H1 (cell line): ENCODE data around the gene RPS3A. TPM values are rescaled to one million over a fixed set of nuclear protein-coding genes. Genes with fewer than 3 reads are reported as not detected.

Experiments used
- CTCF ChIA-PET: fragments of 300-600 bp; sonication (Branson Sonifier 250); formaldehyde crosslinking; loops from one replicate; lab custom pipeline; 2021; ENCODE audit not compliant: partially characterized antibody; lab: Charles Lee
- POLR2A ChIA-PET: fragments of 300-600 bp; sonication (Branson Sonifier 250); formaldehyde crosslinking; loops from one replicate; lab custom pipeline; 2021; ENCODE audit warnings: inconsistent platforms; ENCODE audit not compliant: partially characterized antibody; lab: Charles Lee
- DNase-seq, 2 experiments: peaks; one replicate each; pipeline versions ENCODE4 v3.0.0 to v3.0.0-alpha.2; 2010 to 2022; ENCODE audit warnings: low spot score in 2 of 2, low read depth in 1 of 2, mixed read lengths in 1 of 2
- FAIRE-seq: peaks from 2 replicates; lab custom pipeline; 2011; peaks lifted over from hg19 to GRCh38; lab: Jason Lieb, UNC
- H2AFZ ChIP-seq: 2 replicates; pipeline ENCODE4 v1.8.1; 2012; ENCODE audit warnings: low read length, inconsistent platforms
- H2AK5ac ChIP-seq: 2 replicates; pipeline ENCODE4 v1.6.1; 2013; ENCODE audit warnings: low read depth, low read length
- H2BK120ac ChIP-seq: replicated peaks from 2 replicates; pipeline ENCODE3; 2013; ENCODE audit warnings: low read depth, low read length, inconsistent platforms
- H2BK12ac ChIP-seq: 2 replicates; pipeline ENCODE4 v1.6.1; 2013; ENCODE audit warnings: low read depth, low read length
- H2BK15ac ChIP-seq: 2 replicates; pipeline ENCODE4 v1.6.1; 2013; ENCODE audit warnings: low read length
- H2BK20ac ChIP-seq: 2 replicates; pipeline ENCODE4 v1.6.1; 2013; ENCODE audit warnings: low read length
- H2BK5ac ChIP-seq: 2 replicates; pipeline ENCODE4 v1.6.1; 2013; ENCODE audit warnings: low read depth, low read length
- H3K14ac ChIP-seq: 2 replicates; pipeline ENCODE4 v1.6.1; 2013; ENCODE audit warnings: inconsistent platforms; ENCODE audit not compliant: insufficient read length
- H3K18ac ChIP-seq: 2 replicates; pipeline ENCODE4 v1.6.1; 2013; ENCODE audit warnings: low read length; ENCODE audit errors: extremely low read depth
- H3K23ac ChIP-seq: 2 replicates; pipeline ENCODE4 v1.6.1; 2013; ENCODE audit warnings: inconsistent platforms; ENCODE audit not compliant: insufficient read length
- H3K23me2 ChIP-seq: 2 replicates; pipeline ENCODE4 v1.6.1; 2013; ENCODE audit warnings: low read depth, low read length
- H3K27ac ChIP-seq: 2 replicates; pipeline ENCODE4 v1.6.1; 2011; ENCODE audit warnings: low read depth, low read length, inconsistent platforms
- H3K27me3 ChIP-seq, 4 experiments: replicated peaks in 1 of 4; 1 replicate in 1 of 4; 2 replicates in 3 of 4; pipeline versions ENCODE4 v1.6.1 to v1.8.1; 2011 to 2013; ENCODE audit warnings: low read length in 3 of 4, mild to moderate bottlenecking in 3 of 4, inconsistent platforms in 2 of 4, mixed read lengths in 2 of 4, moderate library complexity in 1 of 4; ENCODE audit not compliant: control insufficient read depth in 3 of 4, insufficient read depth in 3 of 4; ENCODE audit errors: extremely low read depth in 1 of 4
- H3K36me3 ChIP-seq, 4 experiments: 2 replicates each; pipeline versions ENCODE4 v1.6.1 to v1.8.1; 2011 to 2013; ENCODE audit warnings: mild to moderate bottlenecking in 4 of 4, low read length in 3 of 4, moderate library complexity in 2 of 4, control low read depth in 1 of 4, inconsistent platforms in 1 of 4; ENCODE audit not compliant: insufficient read depth in 4 of 4, control insufficient read depth in 2 of 4
- H3K4ac ChIP-seq: replicated peaks from 2 replicates; pipeline ENCODE3; 2013; ENCODE audit warnings: low read length, low read depth, mixed read lengths, inconsistent platforms; ENCODE audit not compliant: insufficient read length
- H3K4me1 ChIP-seq, 4 experiments: replicated peaks in 1 of 4; 1 replicate in 1 of 4; 2 replicates in 3 of 4; pipeline versions ENCODE4 v1.6.1 to v1.8.1; 2011 to 2013; ENCODE audit warnings: low read length in 3 of 4, inconsistent platforms in 2 of 4, mixed read lengths in 1 of 4; ENCODE audit not compliant: insufficient read depth in 4 of 4, control insufficient read depth in 3 of 4
- H3K4me2 ChIP-seq, 2 experiments: 2 replicates each; pipeline versions ENCODE4 v1.6.1 to v1.8.1; 2011 to 2013; ENCODE audit warnings: low read depth in 2 of 2, low read length in 2 of 2, control low read depth in 1 of 2, inconsistent platforms in 1 of 2, mild to moderate bottlenecking in 1 of 2; ENCODE audit not compliant: insufficient read depth in 1 of 2
- H3K4me3 ChIP-seq, 4 experiments: fragments of 200-600, 300-600 bp in 1 of 4; sonication (generic), shearing (Covaris generic), sonication (Bioruptor Twin) in 1 of 4; 2 replicates each; pipeline versions ENCODE4 v1.5.1 to v1.8.1; 2011 to 2016; ENCODE audit warnings: low read length in 4 of 4, low read depth in 3 of 4, control low read depth in 2 of 4, inconsistent platforms in 2 of 4, mild to moderate bottlenecking in 2 of 4, mixed read lengths in 1 of 4, moderate library complexity in 1 of 4; ENCODE audit not compliant: insufficient read depth in 2 of 4; ENCODE audit errors: extremely low read depth in 1 of 4
- H3K56ac ChIP-seq: replicated peaks from 2 replicates; pipeline ENCODE3; 2013; ENCODE audit warnings: low read depth, mild to moderate bottlenecking, mixed read lengths, low read length, inconsistent platforms; ENCODE audit not compliant: insufficient read length
- H3K79me1 ChIP-seq: 2 replicates; pipeline ENCODE4 v1.6.1; 2013; ENCODE audit warnings: low read depth, low read length, control low read depth
- H3K79me2 ChIP-seq, 2 experiments: 2 replicates each; pipeline versions ENCODE4 v1.6.1 to v1.8.1; 2012 to 2013; ENCODE audit warnings: low read length in 2 of 2, mild to moderate bottlenecking in 2 of 2, inconsistent platforms in 1 of 2; ENCODE audit not compliant: insufficient read depth in 2 of 2, control insufficient read depth in 1 of 2
- H3K9ac ChIP-seq, 4 experiments: replicated peaks in 1 of 4; 1 replicate in 1 of 4; 2 replicates in 3 of 4; pipeline versions ENCODE4 v1.6.1 to v1.8.1; 2011 to 2013; ENCODE audit warnings: low read depth in 3 of 4, low read length in 3 of 4, control low read depth in 2 of 4, mild to moderate bottlenecking in 2 of 4, moderate library complexity in 2 of 4, inconsistent platforms in 1 of 4; ENCODE audit errors: extremely low read depth in 1 of 4
- H3K9me3 ChIP-seq, 2 experiments: 2 replicates each; pipeline versions ENCODE4 v1.6.1 to v1.8.1; 2012 to 2013; ENCODE audit warnings: mild to moderate bottlenecking in 2 of 2, moderate library complexity in 2 of 2, control low read depth in 1 of 2, inconsistent platforms in 1 of 2, low read depth in 1 of 2, low read length in 1 of 2, mixed read lengths in 1 of 2; ENCODE audit not compliant: insufficient read depth in 2 of 2
- H4K20me1 ChIP-seq, 2 experiments: replicated peaks in 1 of 2; 2 replicates each; pipeline versions ENCODE3 to v1.8.1; 2011 to 2013; ENCODE audit warnings: inconsistent platforms in 2 of 2, low read length in 2 of 2, mild to moderate bottlenecking in 1 of 2; ENCODE audit not compliant: insufficient read depth in 2 of 2, control insufficient read depth in 1 of 2
- H4K5ac ChIP-seq: 2 replicates; pipeline ENCODE4 v1.6.1; 2013; ENCODE audit warnings: low read length, low read depth, mixed read lengths, inconsistent platforms; ENCODE audit not compliant: insufficient read length
- H4K8ac ChIP-seq: 2 replicates; pipeline ENCODE4 v1.8.0; 2013; ENCODE audit warnings: mild to moderate bottlenecking, moderate library complexity, low read length, inconsistent platforms; ENCODE audit not compliant: insufficient read depth; ENCODE audit errors: extremely low read depth
- H4K91ac ChIP-seq: replicated peaks from 2 replicates; pipeline ENCODE3; 2013; ENCODE audit warnings: low read length, mixed read lengths, inconsistent platforms; ENCODE audit not compliant: insufficient read length
- BCL11A ChIP-seq, 2 experiments: IDR thresholded peaks; one replicate each; pipeline ENCODE4 v1.6.1; 2011; ENCODE audit warnings: low read depth in 2 of 2, low read length in 2 of 2, mild to moderate bottlenecking in 2 of 2
- JUND ChIP-seq: IDR thresholded peaks from 2 replicates; pipeline ENCODE4 v1.6.1; 2011; ENCODE audit warnings: mild to moderate bottlenecking, improper control_type of control experiment, low read length
- RFX5 ChIP-seq: IDR thresholded peaks from 2 replicates; pipeline ENCODE4 v1.6.1; 2011; ENCODE audit warnings: low read depth, low read length, improper control_type of control experiment, borderline replicate concordance
- SIX5 ChIP-seq: IDR thresholded peaks from 2 replicates; pipeline ENCODE4 v1.6.1; 2011; ENCODE audit warnings: mild to moderate bottlenecking, low read depth, low read length
- SP2 ChIP-seq: IDR thresholded peaks from 2 replicates; pipeline ENCODE4 v1.6.1; 2012; ENCODE audit warnings: mild to moderate bottlenecking, low read length, inconsistent platforms
- WGBS, 2 experiments: shearing (Covaris generic) in 1 of 2; methylation state at CpG; one replicate each; pipeline versions ENCODE4 v1.1.6 to v1.1.7; 2013 to 2015; ENCODE audit warnings: low lambda C conversion rate in 2 of 2, mixed read lengths in 2 of 2, inconsistent platforms in 1 of 2, low coverage in 1 of 2, missing lambda C conversion rate in 1 of 2; ENCODE audit not compliant: insufficient replicate concordance in 2 of 2, insufficient coverage in 1 of 2, insufficient read length in 1 of 2; ENCODE audit errors: extremely low coverage in 1 of 2, missing lambda C conversion rate in 1 of 2; 5-methylcytosine and 5-hydroxymethylcytosine counted together
- polyA plus RNA-seq, 7 experiments: library from polyadenylated mRNA; depleted of rRNA in 3 of 7; stranded (reverse) in 5 of 7; unstranded in 2 of 7; fragments of >200 nt in 5 of 7; fragments of 200-250 nt in 2 of 7; gene quantifications; 1 replicate in 5 of 7; 2 replicates in 1 of 7; 4 replicates in 1 of 7; pipeline versions ENCODE4 v1.2.1 to v1.2.3, GENCODE V29; 2011 to 2013; ENCODE audit warnings: missing spikeins in 2 of 7, mixed read lengths in 2 of 7
- total RNA-seq: library from RNA; stranded (reverse); fragmentation: NEBNext Ultra II Directional; extraction: Animal tissue kit (Norgen Biotek cat#: 25700); gene quantifications from 2 replicates; pipeline ENCODE4 v1.2.1, GENCODE V29; 2021

RPS3A gene
- total and polyA plus RNA-seq, 2 of the 8 experiments (the other 6 are each of a cell fraction or from before 2014, with no cell fraction given), result 2,162 to 2,822 TPM

DNA sequence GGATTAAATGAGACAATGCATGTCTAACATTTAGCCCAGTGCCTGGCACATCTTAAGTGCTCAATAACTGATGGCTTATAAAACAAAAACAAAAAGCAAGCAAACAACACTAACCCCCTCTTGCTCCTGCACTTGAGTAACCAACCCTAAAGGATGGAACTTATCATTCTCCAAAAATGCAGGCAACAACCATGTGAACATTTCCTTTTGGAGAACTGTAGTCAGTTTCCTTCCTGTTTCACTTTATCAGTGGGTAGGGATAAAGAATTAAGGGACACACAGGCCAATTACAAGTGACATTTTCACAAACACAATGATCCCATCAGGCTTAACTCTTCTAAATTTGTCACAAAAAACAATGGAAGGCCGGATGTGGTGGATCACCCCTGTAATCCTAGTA lies 30.4 kb downstream of the RPS3A start:
- Histone ChIP-seq H3K14ac (no peak overlapping the region), H3K9me3 (no peaks in the 10 kb centered on the region), H3K27ac (no peak overlapping the region), H2AFZ (no peak overlapping the region), H2BK120ac (no peak overlapping the region), H2BK12ac (no peak overlapping the region), H2BK20ac (no peak overlapping the region), H3K79me1 (no peaks in the 10 kb centered on the region), H3K4me3 (no peak overlapping the region), H3K4ac (no peak overlapping the region), H4K5ac (no peak overlapping the region), H3K36me3 (peaks cover 3 to 24% (median 12%) of the 10 kb centered on the region in 4 experiments; a peak in 5 of 8 replicates), H3K23ac (no peak overlapping the region), H3K4me2 (no peak overlapping the region), H4K20me1 (no peaks in the 10 kb centered on the region), H2BK15ac (no peak overlapping the region), H3K56ac (no peak overlapping the region), H3K27me3 (no peaks in the 10 kb centered on the region), H3K18ac (no peak overlapping the region), H3K9ac (no peak overlapping the region), H3K23me2 (no peaks in the 10 kb centered on the region), H3K79me2 (no peaks in the 10 kb centered on the region), H2BK5ac (no peak overlapping the region), H4K91ac (no peak overlapping the region), H3K4me1 (no peaks in the 10 kb centered on the region), H4K8ac (no peak overlapping the region), H2AK5ac (no peak overlapping the region)
- DNase-seq, result no peak
- 100% methylated on average over 1 of the region's 1 CpG; no CpG with 5 or more reads in 1 of the 2 experiments for WGBS, 2 experiments
- CTCF ChIA-PET, result interaction anchor here (2.2 kb wide), 1 partner anchor 12 kb away, joined by 15 read pairs; no protein-coding TSS in a partner anchor
- TF ChIP-seq BCL11A (IDR thresholded peaks at IDR 0.05; ENCODE audit: low read depth in 2 of 2, low read length in 2 of 2) (no peak), RFX5 (no peak), SP2 (no peak), JUND (no peak), SIX5 (no peak)
- no peak for FAIRE-seq
- POLR2A ChIA-PET, result interaction anchor here (2.2 kb wide), 1 partner anchor 30 kb away, joined by 5 read pairs; the partner anchor contains the start of gene RPS3A
